DOHH2 (cell line): ENCODE measurements around the gene EIF6.

ENCODE experiments used
- EZH2phosphoT487 ChIP-seq: fragments of 200-600 bp; sonication (generic); IDR thresholded peaks from 2 replicates; pipeline ENCODE4 v1.6.1; 2017; ENCODE audit warnings: borderline replicate concordance, mild to moderate bottlenecking, antibody characterized with exemption, low read length, moderate library complexity, mixed read lengths
- TF ChIP-seq, protein P1 (sequence below): fragments of 200-600 bp; sonication (generic); IDR thresholded peaks from one replicate; pipeline ENCODE4 v1.5.1; 2014; ENCODE audit warnings: antibody characterized with exemption, mild to moderate bottlenecking, low read depth, low read length; ENCODE audit not compliant: poor library complexity, severe bottlenecking

DNA sequence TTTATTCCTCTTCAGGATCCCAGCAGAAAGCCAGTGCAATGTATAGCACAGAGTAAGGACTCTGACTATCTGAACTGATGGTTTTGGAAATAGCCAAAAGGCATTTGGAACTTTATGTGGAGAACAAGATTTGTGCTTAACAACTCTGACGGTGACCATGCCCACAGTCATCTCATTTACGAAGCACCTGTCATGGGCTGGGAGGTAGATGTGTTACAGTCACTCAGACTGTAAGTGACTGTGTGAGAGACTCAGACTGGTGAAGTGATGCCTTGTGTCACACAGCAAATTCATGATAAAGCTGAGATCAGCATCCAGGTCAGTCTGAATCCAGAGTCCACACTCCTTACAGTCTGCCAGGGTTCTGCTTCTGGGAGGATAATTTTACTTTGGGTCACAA, 31.5 kb upstream of the EIF6 start:
- TF ChIP-seq, protein P1, sequence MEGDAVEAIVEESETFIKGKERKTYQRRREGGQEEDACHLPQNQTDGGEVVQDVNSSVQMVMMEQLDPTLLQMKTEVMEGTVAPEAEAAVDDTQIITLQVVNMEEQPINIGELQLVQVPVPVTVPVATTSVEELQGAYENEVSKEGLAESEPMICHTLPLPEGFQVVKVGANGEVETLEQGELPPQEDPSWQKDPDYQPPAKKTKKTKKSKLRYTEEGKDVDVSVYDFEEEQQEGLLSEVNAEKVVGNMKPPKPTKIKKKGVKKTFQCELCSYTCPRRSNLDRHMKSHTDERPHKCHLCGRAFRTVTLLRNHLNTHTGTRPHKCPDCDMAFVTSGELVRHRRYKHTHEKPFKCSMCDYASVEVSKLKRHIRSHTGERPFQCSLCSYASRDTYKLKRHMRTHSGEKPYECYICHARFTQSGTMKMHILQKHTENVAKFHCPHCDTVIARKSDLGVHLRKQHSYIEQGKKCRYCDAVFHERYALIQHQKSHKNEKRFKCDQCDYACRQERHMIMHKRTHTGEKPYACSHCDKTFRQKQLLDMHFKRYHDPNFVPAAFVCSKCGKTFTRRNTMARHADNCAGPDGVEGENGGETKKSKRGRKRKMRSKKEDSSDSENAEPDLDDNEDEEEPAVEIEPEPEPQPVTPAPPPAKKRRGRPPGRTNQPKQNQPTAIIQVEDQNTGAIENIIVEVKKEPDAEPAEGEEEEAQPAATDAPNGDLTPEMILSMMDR: no peak
- no peak for TF ChIP-seq EZH2phosphoT487
